ENCODE measurements around the gene CLMN. TPM values are rescaled to one million over a fixed set of nuclear protein-coding genes. Genes with fewer than 3 reads are reported as not detected.

Gene CLMN
- total and polyA plus RNA-seq, 2 experiments from 2014 or later: 3.2 to 5.7 TPM

- Histone ChIP-seq H3K36me3 (ENCODE audit: insufficient read depth) (no peaks in the 10 kb centered on the region), H3K4me2 (no peak overlapping the region), H3K27ac (ENCODE audit: low read depth) (no peak overlapping the region), H3K79me2 (replicated peaks; ENCODE audit: insufficient read depth) (no peaks in the 10 kb centered on the region), H3F3A (replicated peaks; ENCODE audit: low read depth) (no peaks in the 10 kb centered on the region), H3K4me1 (ENCODE audit: insufficient read depth) (no peaks in the 10 kb centered on the region; the same call in 1 of the 2 replicates), H3K27me3 (ENCODE audit: insufficient read depth) (no peaks in the 10 kb centered on the region), H3K9me2 (ENCODE audit: insufficient read depth) (no peaks in the 10 kb centered on the region), H2AFZ (no peak overlapping the region), H3K4me3 (no peak overlapping the region), H4K20me1 (replicated peaks; ENCODE audit: insufficient read depth) (no peaks in the 10 kb centered on the region)
- Mint-ChIP-seq H3K36me3 (ENCODE audit: low read depth) (no peaks in the 10 kb centered on the region), H3K4me3 (no peak overlapping the region), H3K4me1 (peaks cover 16% of the 10 kb centered on the region), H3K27me3 (ENCODE audit: insufficient read depth, low read depth, poor library complexity) (peaks cover 2% of the 10 kb centered on the region), H3K9me3 (no peaks in the 10 kb centered on the region), H3K27ac (no peak overlapping the region)
- TF ChIP-seq ETS1 (IDR thresholded peaks at IDR 0.05): no peak
- no peak for TF ChIP-seq CTCF (conservative IDR thresholded peaks at IDR 0.05; ENCODE audit: low read depth in 2 of 2)
- ATAC-seq (no peak), DNase-seq (ENCODE audit: low spot score) (no peak)
Observed at GRCh38 chr14:95233702-95234241, 85.9 kb downstream of the CLMN start.

GRCh38 chr14:95232894-95233584 lies 86.7 kb downstream of the CLMN start:
- Mint-ChIP-seq H3K36me3 (ENCODE audit: low read depth) (no peaks in the 10 kb centered on the region), H3K4me3 (no peak overlapping the region)
- no peak for DNase-seq (ENCODE audit: low spot score)
- TF ChIP-seq CTCF (conservative IDR thresholded peaks at IDR 0.05; ENCODE audit: low read depth in 2 of 2) (no peak), EZH2 (IDR thresholded peaks at IDR 0.05; ENCODE audit: low read depth, unreplicated experiment) (no peak), JUNB (IDR thresholded peaks at IDR 0.05; ENCODE audit: unreplicated experiment) (no peak), ZNF114 (CRISPR knock-in tag; IDR thresholded peaks at IDR 0.05) (no peak), STAT1 (IDR thresholded peaks at IDR 0.05; ENCODE audit: unreplicated experiment) (no peak), ZNF462 (CRISPR knock-in tag; IDR thresholded peaks at IDR 0.05) (no peak), CREB1 (CRISPR knock-in tag; IDR thresholded peaks at IDR 0.05; ENCODE audit: low read depth) (no peak), EZH2phosphoT487 (IDR thresholded peaks at IDR 0.05; ENCODE audit: unreplicated experiment) (no peak)

More at GRCh38 chr14:95232894-95233584, 86.7 kb downstream of the CLMN start:
- no peak overlapping the region for H3K27ac ChIP-seq (ENCODE audit: low read depth)
- H3K4me1 ChIP-seq (ENCODE audit: insufficient read depth): no peaks in the 10 kb centered on the region; the same call in 1 of the 2 replicates
- H3K4me2 ChIP-seq: no peak overlapping the region
- H4K20me1 ChIP-seq (replicated peaks; ENCODE audit: insufficient read depth): no peaks in the 10 kb centered on the region
- H3K9me2 ChIP-seq (ENCODE audit: insufficient read depth): no peaks in the 10 kb centered on the region
- peaks cover 9% of the 10 kb centered on the region for H3K4me1 Mint-ChIP-seq
- no peak overlapping the region for H3K4me3 ChIP-seq
- no peaks in the 10 kb centered on the region for H3F3A ChIP-seq (replicated peaks; ENCODE audit: low read depth)
- H3K79me2 ChIP-seq (replicated peaks; ENCODE audit: insufficient read depth): no peaks in the 10 kb centered on the region
- H2AFZ ChIP-seq: no peak overlapping the region
- no peaks in the 10 kb centered on the region for H3K9me3 Mint-ChIP-seq
- H3K36me3 ChIP-seq (ENCODE audit: insufficient read depth): no peaks in the 10 kb centered on the region
- H3K27ac Mint-ChIP-seq: no peak overlapping the region
- no peak for ATAC-seq
- H3K27me3 Mint-ChIP-seq (ENCODE audit: insufficient read depth, low read depth, poor library complexity): peaks cover 2% of the 10 kb centered on the region
- no peaks in the 10 kb centered on the region for H3K27me3 ChIP-seq (ENCODE audit: insufficient read depth)
